B cell (primary cell): Measurements from ENCODE around the gene PAIP2. TPM values are rescaled to one million over a fixed set of nuclear protein-coding genes. Genes with fewer than 3 reads are reported as not detected.

Experiments used
- ATAC-seq: fragments of 200-7000 bp; cut with Tn5 transposase; one replicate; pipeline ENCODE4 v1.10.0; 2021; ENCODE audit warnings: low read depth, mild to moderate bottlenecking, moderate number of reproducible peaks, moderate library complexity
- CTCF ChIA-PET: fragments of 350-600 bp; sonication (Branson Sonifier 250); formaldehyde crosslinking; loops from one replicate; lab custom pipeline; 2021; ENCODE audit warnings: antibody characterized with exemption, inconsistent platforms; lab: Charles Lee
- POLR2A ChIA-PET: fragments of 350-600 bp; sonication (Branson Sonifier 250); formaldehyde crosslinking; loops from one replicate; lab custom pipeline; 2021; ENCODE audit warnings: antibody characterized with exemption; lab: Charles Lee
- DNase-seq: peaks from one replicate; pipeline ENCODE4 v3.0.0; 2013
- H2AFZ ChIP-seq: 2 replicates; pipeline ENCODE4 v1.6.1; 2012; ENCODE audit warnings: mild to moderate bottlenecking, low read depth, low read length; ENCODE audit not compliant: insufficient read depth, poor library complexity, severe bottlenecking
- H3K27ac ChIP-seq, 2 donors: 1 replicate in 1 of 2; 2 replicates in 1 of 2; pipeline ENCODE4 v1.5.1; 2012 to 2013; ENCODE audit warnings: low read length in 2 of 2, mild to moderate bottlenecking in 2 of 2, moderate library complexity in 1 of 2
- H3K27me3 ChIP-seq, 4 experiments: fragments of 200-600 bp in 1 of 4; sonication (generic) in 1 of 4; replicated peaks in 1 of 4; 1 replicate in 2 of 4; 2 replicates in 2 of 4; pipeline versions ENCODE4 v1.6.1 to v1.7.0; 2013 to 2016; ENCODE audit warnings: low read length in 3 of 4, mild to moderate bottlenecking in 2 of 4, mixed read lengths in 1 of 4, moderate library complexity in 1 of 4; ENCODE audit not compliant: insufficient read depth in 4 of 4, control insufficient read depth in 3 of 4; ENCODE audit errors: control extremely low read depth in 1 of 4
- H3K36me3 ChIP-seq, 2 experiments: replicated peaks in 1 of 2; 1 replicate in 1 of 2; 2 replicates in 1 of 2; pipeline versions ENCODE4 v1.6.1 to v1.7.1; 2013; ENCODE audit warnings: low read length in 1 of 2; ENCODE audit not compliant: insufficient read depth in 2 of 2, control insufficient read depth in 1 of 2; ENCODE audit errors: control extremely low read depth in 1 of 2, extremely low read depth in 1 of 2
- H3K4me1 ChIP-seq, 2 donors: fragments of 200-600 bp in 1 of 2; sonication (generic) in 1 of 2; 1 replicate in 1 of 2; 2 replicates in 1 of 2; pipeline versions ENCODE4 v1.5.1 to v1.6.1; 2013 to 2017; ENCODE audit warnings: low read length in 2 of 2; ENCODE audit not compliant: control insufficient read depth in 2 of 2, insufficient read depth in 2 of 2
- H3K4me2 ChIP-seq: replicated peaks from 2 replicates; pipeline ENCODE3; 2012; ENCODE audit warnings: mild to moderate bottlenecking, low read depth, low read length; ENCODE audit not compliant: poor library complexity, severe bottlenecking
- H3K4me3 ChIP-seq, 5 experiments: fragments of 200-600 bp in 1 of 5; sonication (generic) in 1 of 5; 1 replicate in 3 of 5; 2 replicates in 2 of 5; pipeline versions ENCODE4 v1.5.1 to v1.7.0; 2011 to 2016; ENCODE audit warnings: low read length in 4 of 5, mild to moderate bottlenecking in 4 of 5, low read depth in 2 of 5, control low read depth in 1 of 5, moderate library complexity in 1 of 5; ENCODE audit not compliant: insufficient read depth in 1 of 5; ENCODE audit errors: control extremely low read depth in 1 of 5, extremely low read depth in 1 of 5
- H3K79me2 ChIP-seq: fragments of 200-600 bp; sonication (generic); one replicate; pipeline ENCODE4 v1.6.0; 2016; ENCODE audit warnings: low read length; ENCODE audit not compliant: control insufficient read depth, insufficient read depth
- H3K9ac ChIP-seq: fragments of 200-600 bp; sonication (generic); 2 replicates; pipeline ENCODE4 v1.6.1; 2017; ENCODE audit warnings: mild to moderate bottlenecking, low read length, moderate library complexity
- H3K9me3 ChIP-seq, 3 donors: one replicate each; pipeline versions ENCODE4 v1.6.1 to v1.7.1; 2013; ENCODE audit warnings: low read length in 2 of 3; ENCODE audit not compliant: control insufficient read depth in 2 of 3, insufficient read depth in 1 of 3; ENCODE audit errors: control extremely low read depth in 1 of 3
- H4K20me1 ChIP-seq: 2 replicates; pipeline ENCODE4 v1.6.0; 2012; ENCODE audit warnings: mild to moderate bottlenecking, low read length; ENCODE audit not compliant: insufficient read depth, control insufficient read depth, poor library complexity, severe bottlenecking
- H3K27ac Mint-ChIP-seq: one replicate; pipeline ENCODE4 v1.8.0; 2021; ENCODE audit warnings: mixed read lengths
- H3K27me3 Mint-ChIP-seq: one replicate; pipeline ENCODE4 v1.8.0; 2021; ENCODE audit warnings: mixed read lengths
- H3K4me1 Mint-ChIP-seq: one replicate; pipeline ENCODE4 v1.8.0; 2021; ENCODE audit warnings: mixed read lengths
- H3K4me3 Mint-ChIP-seq: one replicate; pipeline ENCODE4 v1.8.0; 2021; ENCODE audit warnings: mixed read lengths
- H3K9me3 Mint-ChIP-seq: one replicate; pipeline ENCODE4 v1.8.0; 2022; ENCODE audit warnings: mixed read lengths; ENCODE audit not compliant: insufficient read depth
- EZH2 ChIP-seq: IDR thresholded peaks from 2 replicates; pipeline ENCODE4 v1.6.1; 2012; ENCODE audit warnings: borderline replicate concordance, low read depth, mild to moderate bottlenecking, moderate library complexity, low read length; ENCODE audit not compliant: insufficient read depth, poor library complexity, severe bottlenecking
- WGBS: methylation state at CpG from one replicate; pipeline ENCODE4 v1.1.5; 2013; ENCODE audit warnings: missing lambda C conversion rate; ENCODE audit not compliant: insufficient coverage; 5-methylcytosine and 5-hydroxymethylcytosine counted together
- intact Hi-C: fragments of 100-400 bp; cut with micrococcal nuclease; formaldehyde crosslinking; loops from one replicate; pipeline ENCODE4 v1.10.0; 2022
- polyA plus RNA-seq: library from polyadenylated mRNA; depleted of rRNA; stranded (reverse); fragments of >200 nt; gene quantifications from 2 replicates; pipeline ENCODE4 v1.2.3, GENCODE V29; 2012
- total RNA-seq, 2 donors: library from RNA; stranded (reverse); fragments of 120-200 nt in 1 of 2; gene quantifications; 1 replicate in 1 of 2; 2 replicates in 1 of 2; pipeline versions ENCODE4 v1.2.3 to v1.2.4, GENCODE V29; 2013 to 2022
- TF ChIP-seq, protein P1 (sequence below): fragments of 200-600 bp; IDR thresholded peaks from one replicate; pipeline ENCODE4 v1.8.0; 2022; ENCODE audit warnings: antibody characterized with exemption, mild to moderate bottlenecking

Gene PAIP2
- total and polyA plus RNA-seq, 2 donors (not counting 1 experiment from before 2014, with no cell fraction given): 38.5 to 121 TPM

DNA sequence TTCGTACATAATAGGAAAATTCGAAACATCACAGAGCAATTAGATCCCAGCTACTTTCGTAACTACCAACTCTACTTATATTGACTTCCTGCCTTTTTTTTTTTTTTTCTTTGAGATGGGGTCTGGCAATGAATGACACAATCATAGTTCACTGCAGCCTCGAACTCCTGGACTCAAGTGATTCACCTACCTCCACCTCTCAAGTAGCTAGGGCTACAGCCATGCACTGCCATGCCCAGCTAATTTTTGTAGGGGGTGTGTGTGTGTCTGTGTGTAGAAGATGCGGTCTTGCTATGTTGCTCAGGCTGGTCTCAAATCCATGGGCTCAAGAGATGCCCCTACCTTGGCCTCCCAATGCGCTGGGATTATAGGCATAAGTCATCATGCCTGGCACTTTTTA is 5.8 kb upstream of the PAIP2 start:
- Histone ChIP-seq H3K9me3 (no peaks in the 10 kb centered on the region), H3K4me3 (no peak overlapping the region), H3K9ac (no peak overlapping the region), H3K36me3 (peaks cover 4 to 24% of the 10 kb centered on the region in 2 experiments), H3K4me1 (peaks cover 1 to 3% of the 10 kb centered on the region in 2 donors), H2AFZ (no peak overlapping the region), H3K27me3 (no peaks in the 10 kb centered on the region), H3K4me2 (no peak overlapping the region), H3K79me2 (peaks cover under 1% of the 10 kb centered on the region), H3K27ac (no peak overlapping the region), H4K20me1 (peaks cover 4% of the 10 kb centered on the region)
- Mint-ChIP-seq H3K4me1 (peaks cover 4% of the 10 kb centered on the region), H3K27me3 (no peaks in the 10 kb centered on the region), H3K27ac (no peak overlapping the region), H3K4me3 (no peak overlapping the region), H3K9me3 (no peaks in the 10 kb centered on the region)
- DNase-seq (peak; percentile 41), ATAC-seq (no peak)
- TF ChIP-seq EZH2: no peak
- TF ChIP-seq, protein P1, sequence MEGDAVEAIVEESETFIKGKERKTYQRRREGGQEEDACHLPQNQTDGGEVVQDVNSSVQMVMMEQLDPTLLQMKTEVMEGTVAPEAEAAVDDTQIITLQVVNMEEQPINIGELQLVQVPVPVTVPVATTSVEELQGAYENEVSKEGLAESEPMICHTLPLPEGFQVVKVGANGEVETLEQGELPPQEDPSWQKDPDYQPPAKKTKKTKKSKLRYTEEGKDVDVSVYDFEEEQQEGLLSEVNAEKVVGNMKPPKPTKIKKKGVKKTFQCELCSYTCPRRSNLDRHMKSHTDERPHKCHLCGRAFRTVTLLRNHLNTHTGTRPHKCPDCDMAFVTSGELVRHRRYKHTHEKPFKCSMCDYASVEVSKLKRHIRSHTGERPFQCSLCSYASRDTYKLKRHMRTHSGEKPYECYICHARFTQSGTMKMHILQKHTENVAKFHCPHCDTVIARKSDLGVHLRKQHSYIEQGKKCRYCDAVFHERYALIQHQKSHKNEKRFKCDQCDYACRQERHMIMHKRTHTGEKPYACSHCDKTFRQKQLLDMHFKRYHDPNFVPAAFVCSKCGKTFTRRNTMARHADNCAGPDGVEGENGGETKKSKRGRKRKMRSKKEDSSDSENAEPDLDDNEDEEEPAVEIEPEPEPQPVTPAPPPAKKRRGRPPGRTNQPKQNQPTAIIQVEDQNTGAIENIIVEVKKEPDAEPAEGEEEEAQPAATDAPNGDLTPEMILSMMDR: no peak
- ChIA-PET POLR2A (no interaction called here), CTCF (no interaction called here)
- 86% methylated on average over 1 of the region's 6 CpGs for WGBS
- intact Hi-C loops: no loop called here

GRCh38 chr5:139340051-139340450 is 1.6 kb upstream of the PAIP2 start:
- Histone ChIP-seq H4K20me1 (peaks cover 31% of the 10 kb centered on the region), H3K27me3 (no peaks in the 10 kb centered on the region), H3K79me2 (peaks cover 40% of the 10 kb centered on the region), H2AFZ (no peak overlapping the region), H3K9me3 (no peaks in the 10 kb centered on the region), H3K9ac (no peak overlapping the region), H3K27ac (no peak overlapping the region), H3K4me2 (no peak overlapping the region), H3K4me3 (no peak overlapping the region), H3K4me1 (peaks cover 28 to 29% of the 10 kb centered on the region in 2 donors), H3K36me3 (peaks cover 0 to 2% of the 10 kb centered on the region in 2 experiments)
- TF ChIP-seq, protein P1: no peak
- no peak for TF ChIP-seq EZH2
- peak overlapping the region; percentile 26 for H3K4me3 Mint-ChIP-seq
- CTCF ChIA-PET: interaction anchor here (0.5 to 2.7 kb wide), 4 partner anchors 52 to 89 kb away, joined by 3 to 16 read pairs (median 4); no protein-coding TSS in a partner anchor
- ATAC-seq: no peak
- no peaks in the 10 kb centered on the region for H3K9me3 Mint-ChIP-seq
- peaks cover 42% of the 10 kb centered on the region for H3K4me1 Mint-ChIP-seq
- WGBS: no CpG with 5 or more reads among the region's 2 CpGs
- no peak for DNase-seq
- H3K27ac Mint-ChIP-seq: no peak overlapping the region
- no peaks in the 10 kb centered on the region for H3K27me3 Mint-ChIP-seq
- POLR2A ChIA-PET: interaction anchor here (0.7 to 3.0 kb wide), 2 partner anchors 51 to 1291 kb away, joined by 4 to 70 read pairs; partner anchors contain the start of gene MZB1
- intact Hi-C loops: loop anchor here (10.0 kb wide), 1 partner anchor 175 kb away; no protein-coding TSS in a partner anchor
